Measurements from ENCODE around the gene ESYT1.

The ESYT1 gene

DNA sequence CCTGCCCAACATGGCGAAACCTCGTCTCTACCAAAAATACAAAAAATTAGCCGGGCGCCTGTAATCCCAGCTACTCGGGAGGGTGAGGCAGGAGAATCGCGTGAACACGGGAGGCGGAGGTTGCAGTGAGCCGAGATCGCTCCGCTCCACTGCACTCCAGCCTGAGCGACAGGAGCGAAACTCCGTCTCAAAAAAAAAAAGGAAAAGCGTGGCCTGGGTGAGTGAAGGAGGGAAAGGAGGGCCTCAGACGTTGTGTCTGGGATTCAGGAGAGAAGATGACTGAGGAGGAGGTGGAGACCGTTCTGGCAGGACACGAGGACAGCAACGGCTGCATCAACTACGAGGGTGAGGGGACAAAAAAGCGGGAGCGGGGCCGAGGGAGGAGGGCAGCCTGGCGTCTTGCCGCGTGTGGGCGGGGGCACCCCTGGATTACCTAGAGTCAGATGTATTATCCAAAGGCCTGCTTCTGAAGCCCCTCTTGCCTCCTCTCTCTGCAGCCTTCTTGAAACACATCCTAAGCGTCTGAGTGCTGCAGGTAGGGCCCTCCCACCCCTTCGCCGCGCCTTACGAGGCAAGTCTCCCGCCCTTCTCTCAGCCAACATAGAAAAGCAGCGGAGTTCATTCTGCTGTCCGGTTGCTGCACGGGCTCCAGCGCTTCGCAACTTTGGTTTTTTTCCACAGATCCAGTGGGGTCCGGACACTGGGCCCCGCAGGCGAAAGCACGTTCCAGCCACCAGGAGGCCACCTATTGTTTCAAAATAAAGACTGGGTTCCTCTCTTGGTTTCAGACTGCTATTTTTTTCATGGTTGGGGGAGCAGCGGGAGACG, 29.3 kb downstream of the ESYT1 start:
- DNase-seq: peak; percentile 78

DNA sequence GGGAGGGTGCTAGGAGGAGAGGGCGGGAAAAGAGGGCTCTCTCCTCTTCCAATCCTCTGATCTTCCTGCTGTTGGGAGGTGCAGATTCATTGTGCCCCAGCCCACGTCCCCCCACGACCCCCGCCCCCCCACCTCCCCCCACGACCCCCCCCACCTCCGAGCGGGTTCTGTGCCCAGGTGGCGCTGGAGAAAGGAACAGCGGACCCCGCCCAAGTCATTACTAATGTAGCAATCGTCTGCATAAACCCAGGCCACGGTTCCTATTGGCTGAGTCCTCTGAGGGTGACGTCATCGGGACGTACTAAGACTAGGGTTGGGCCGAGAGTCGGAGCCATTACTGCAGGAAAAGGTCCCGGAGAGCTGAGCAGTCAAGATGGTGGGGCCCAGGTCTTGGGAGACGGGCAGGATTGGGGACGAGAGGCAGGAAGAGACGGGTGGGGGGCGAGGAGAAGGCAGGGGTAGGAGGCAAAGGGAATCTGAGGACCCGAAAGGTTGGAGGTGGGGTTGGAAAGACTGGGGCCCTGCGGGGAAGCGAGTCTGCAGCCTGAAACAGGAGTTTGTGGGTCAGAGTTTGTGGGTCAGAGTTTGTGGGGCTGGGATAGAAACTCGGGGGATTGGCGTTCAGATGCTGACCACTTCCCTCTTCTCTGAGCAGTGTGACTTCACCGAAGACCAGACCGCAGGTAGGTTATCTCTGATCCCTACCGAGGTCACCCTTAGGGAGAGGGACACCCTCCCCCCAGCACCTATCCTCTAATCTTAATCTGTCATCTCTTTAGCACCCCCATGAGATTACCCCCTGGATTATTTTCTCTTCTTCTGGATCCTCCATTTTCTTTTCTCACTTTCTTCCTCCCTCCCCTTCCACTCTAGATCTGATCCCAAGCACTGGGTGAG, 30.2 kb downstream of the ESYT1 start, which contains the start of gene MYL6:
MYL6 (plus strand) TSS at position 331 of the 897 bp plus-strand sequence; CDS start at position 374, 43 bp downstream.
- DNase-seq: peak; percentile 95

DNA sequence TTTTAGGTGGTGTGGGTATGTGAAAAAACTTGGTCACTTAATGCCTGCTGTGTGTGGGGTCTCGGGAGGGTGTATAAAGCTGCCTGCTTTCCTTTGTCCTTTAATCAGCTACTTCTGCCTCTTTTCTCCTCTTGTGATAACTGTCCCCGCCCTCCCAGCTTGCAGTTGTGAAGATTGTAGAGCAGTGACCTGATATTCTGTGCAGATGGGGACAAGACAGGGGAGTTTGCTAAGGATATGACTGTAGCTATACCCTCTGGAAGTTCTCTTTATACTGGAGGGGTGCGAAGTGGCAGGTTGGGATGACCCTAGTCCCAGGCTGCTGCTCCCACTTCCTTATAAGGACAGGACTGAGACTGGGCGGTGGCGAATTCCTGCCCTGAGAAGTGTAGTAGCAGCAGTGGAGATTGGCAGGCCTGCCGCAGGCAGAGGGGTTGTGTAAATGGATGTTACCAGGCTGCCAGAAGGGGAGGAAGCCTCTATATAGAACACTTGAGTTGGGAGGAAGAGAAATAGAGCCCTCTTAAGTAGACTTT, 30.9 kb downstream of the ESYT1 start:
- peak; percentile 38 for DNase-seq

DNA sequence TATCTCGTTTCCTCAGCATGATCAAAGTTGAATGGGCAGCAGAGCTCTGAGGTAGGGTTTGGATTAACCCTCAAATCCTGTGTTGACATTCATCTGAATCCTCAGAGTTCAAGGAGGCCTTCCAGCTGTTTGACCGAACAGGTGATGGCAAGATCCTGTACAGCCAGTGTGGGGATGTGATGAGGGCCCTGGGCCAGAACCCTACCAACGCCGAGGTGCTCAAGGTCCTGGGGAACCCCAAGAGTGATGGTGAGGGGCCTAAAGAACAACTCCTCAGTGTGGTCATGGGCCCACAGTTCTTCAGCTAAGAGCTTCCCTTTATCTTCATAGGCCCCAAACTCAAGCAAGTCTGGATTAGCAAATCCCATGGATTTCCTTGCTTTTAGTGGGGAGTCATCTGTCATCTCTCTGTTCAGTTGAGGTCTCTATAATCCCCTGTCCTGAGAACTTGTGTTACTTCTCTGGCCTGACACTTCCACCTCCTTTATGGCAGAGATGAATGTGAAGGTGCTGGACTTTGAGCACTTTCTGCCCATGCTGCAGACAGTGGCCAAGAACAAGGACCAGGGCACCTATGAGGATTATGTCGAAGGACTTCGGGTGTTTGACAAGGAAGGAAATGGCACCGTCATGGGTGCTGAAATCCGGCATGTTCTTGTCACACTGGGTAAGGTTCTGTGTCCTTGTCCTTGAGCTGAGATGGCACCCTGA, 31.6 kb downstream of the ESYT1 start:
- peak; percentile 13 for DNase-seq

DNA sequence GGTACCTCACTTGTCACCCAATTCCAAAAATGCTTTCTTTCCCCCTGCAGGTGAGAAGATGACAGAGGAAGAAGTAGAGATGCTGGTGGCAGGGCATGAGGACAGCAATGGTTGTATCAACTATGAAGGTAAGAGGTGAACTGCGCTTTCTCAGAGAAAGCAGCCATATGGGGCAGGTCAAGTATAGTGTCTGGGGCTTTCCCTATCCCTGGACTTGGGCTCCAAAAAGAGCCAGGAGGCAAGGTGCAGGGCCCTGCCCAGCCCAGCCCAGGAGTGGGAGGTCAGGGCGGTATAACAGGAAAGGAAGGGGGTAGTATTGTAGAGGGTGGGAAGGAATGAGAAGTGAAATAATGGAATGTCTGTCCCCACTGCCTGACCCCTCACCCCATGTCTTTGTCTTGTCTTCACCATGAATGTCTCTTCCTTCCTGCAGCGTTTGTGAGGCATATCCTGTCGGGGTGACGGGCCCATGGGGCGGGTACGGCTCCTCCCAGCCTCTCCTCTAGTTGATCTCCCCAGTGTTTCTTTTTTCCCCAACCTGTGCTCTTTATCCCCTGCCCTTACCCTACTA, 32.2 kb downstream of the ESYT1 start:
- DNase-seq: peak; percentile 77

DNA sequence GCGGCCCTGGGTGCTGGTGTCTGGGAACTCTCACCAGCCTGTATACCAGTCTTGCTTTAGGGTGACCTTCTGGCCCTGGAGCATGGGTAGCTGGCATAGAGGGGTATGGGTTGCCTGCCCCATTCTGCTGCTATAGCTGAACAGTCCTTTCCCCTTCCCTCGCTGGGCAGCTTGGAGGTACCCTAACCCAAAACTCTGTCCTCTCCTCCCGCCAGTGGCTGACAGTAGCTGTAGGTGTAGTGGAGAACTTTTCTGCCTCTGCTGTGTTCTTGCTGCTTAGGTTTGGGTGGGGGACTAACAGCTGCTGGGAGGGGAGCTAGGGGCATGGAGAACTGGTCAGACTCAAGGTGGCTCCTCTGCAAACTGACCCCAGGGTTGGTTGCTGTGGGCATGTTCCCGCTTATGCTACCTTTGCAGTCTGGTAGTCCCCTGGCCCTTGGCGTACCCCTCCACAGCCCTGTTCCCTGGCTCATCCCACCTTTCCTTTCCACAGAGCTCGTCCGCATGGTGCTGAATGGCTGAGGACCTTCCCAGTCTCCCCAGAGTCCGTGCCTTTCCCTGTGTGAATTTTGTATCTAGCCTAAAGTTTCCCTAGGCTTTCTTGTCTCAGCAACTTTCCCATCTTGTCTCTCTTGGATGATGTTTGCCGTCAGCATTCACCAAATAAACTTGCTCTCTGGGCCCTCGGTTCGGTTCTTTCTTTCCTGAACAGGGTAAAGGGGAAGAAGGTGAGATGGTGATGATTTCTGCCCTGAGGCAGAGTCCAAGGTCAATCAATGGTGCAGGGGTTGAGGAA, 33.0 kb downstream of the ESYT1 start:
- DNase-seq: no peak

DNA sequence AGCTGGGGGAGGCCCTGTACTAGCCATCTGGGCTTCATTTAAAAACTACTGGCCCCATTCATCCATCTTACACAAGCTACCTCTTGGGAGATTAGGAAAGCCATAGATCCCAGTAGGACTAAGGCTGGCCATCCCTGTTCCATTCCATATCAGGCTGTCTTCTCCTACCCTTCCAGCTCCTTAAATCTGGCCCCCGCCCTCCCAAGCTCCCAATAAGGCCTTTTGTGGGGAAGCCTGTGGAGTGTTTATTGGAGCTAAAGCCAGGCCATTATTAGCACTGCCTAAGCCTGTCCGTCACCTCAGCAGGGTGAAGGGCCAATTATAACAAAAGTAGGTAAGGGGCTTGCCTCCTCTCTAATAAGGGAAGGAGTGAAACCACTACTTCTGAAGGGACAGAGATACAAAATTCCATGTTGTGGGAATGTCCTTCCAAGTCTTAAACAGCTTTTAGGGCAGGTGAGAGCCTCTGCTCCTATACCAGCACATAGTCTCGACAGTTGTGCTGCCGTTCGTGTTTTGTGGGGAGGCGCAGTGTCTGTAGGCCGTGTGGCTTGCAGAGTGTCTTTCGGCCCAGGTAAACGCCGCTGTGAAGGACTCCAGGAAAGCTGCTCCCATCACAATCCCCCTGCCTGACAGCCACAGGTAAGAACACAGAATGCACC, 33.8 kb downstream of the ESYT1 start:
- peak; percentile 17 for DNase-seq

DNA sequence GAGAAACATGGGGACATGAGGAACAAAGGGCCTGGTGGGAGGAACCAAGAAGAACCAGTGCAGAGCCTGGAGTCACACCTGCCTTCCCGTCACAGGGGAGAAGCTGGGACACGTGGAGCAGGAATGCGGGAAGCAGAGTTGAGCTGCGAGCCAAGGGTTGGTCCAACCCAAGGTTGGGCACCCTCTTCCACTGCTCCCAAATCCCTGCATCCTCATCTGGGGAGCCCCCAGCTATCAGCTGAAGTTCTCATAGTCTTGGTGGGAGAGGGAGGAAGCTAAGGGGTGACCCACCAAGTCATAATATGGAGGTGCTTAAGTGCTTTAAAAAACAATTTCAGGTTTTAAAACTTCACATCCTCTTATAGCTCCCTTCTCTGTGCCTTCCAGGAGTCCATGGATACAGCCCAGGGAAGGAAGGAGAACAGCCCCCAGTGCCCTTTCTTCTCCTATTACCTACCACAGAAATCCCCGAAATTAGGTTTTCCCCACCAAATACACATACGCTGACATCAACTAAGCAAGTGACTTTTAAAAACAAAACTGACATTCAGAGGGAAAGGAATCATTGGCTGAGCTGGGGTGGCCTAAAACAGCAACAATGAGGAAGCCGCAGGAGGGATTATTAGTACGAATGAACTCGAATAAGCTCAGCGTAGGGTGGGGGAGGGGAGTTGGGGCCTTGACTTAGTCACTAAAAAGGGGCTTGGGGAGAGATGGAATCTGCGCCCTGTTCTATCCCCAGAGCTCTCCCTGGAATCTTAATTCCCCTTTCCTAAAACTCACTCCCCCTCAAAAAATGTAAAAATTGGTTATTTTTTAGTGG, 34.6 kb downstream of the ESYT1 start:
- DNase-seq: no peak

DNA sequence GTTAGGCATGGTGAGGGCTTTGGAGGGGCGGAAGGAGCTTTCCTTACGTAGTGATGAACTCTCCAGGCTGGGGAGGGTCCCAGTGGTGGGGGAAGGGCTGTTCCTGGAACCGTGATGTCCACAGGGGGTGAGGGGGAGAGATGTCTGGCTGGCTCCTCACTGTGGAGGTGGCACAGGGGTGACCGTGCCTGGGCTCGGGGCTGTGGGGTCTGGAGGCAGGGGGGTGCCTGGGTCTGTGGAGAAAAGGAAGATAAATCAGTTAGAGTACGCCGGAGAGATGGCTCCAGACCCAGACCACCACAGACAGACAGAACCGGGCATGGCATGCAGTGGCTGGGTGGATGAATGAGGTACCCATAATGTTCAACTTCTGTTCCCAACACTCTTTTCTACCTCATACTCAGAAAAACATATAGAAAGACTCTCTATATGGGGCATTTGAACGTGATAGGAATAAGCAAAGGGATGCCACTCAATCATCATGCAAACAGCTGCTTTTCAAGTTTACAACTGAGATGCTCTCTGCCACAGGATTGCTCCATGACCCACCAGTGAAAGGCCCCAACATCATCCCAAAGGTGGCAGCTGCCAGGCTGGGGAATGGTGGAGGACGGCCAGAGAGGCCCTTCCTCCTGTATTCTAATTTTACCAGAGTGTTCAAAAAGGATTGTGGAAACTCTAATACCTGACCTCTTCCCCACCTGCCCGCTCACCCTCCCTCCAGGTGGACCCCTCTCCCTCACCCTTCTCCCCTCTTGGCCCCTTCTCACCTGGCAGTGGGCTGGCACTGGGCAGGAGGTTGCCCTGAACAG, 35.7 kb downstream of the ESYT1 start:
- peak; percentile 17 for DNase-seq

DNA sequence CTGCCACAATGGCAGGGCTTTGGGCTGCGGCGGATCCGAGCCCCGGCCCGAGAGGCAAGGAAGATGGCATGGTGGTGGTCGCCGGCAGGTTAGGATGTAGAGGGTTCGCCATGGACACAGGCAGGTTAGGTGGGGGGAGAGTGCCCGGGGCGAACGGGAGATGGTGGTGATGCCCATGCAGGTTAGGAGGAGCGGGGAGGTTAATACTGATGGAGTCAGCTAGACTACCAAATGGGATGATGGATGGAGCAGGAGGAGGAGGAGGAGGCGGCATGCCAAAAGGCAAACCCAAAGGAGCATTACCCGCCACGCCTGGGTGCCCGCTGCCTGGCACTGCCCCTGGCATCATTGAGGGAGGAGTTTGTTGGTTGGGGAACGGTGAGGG, 36.3 kb downstream of the ESYT1 start:
- peak; percentile 12 for DNase-seq

DNA sequence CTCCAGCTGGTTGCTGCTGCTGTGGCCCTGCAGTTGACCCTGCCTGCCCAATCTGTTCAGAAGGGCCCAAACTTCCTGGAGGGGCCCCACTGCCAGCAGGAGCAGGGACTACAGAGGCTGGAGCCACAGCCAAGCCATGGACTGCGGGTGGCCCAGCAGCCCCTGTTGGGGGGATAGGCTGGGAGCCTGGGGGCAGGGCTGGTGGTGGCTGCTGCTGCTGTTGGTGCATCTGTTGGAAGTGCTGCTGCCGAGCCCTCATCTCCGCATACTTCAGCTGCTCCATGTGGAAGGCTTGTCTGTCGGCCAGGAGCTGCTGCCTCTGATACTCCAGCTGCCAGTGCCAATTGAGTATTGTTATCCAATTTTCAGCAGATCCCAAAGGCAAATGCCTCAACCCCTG, 37.3 kb downstream of the ESYT1 start:
- no peak for DNase-seq

DNA sequence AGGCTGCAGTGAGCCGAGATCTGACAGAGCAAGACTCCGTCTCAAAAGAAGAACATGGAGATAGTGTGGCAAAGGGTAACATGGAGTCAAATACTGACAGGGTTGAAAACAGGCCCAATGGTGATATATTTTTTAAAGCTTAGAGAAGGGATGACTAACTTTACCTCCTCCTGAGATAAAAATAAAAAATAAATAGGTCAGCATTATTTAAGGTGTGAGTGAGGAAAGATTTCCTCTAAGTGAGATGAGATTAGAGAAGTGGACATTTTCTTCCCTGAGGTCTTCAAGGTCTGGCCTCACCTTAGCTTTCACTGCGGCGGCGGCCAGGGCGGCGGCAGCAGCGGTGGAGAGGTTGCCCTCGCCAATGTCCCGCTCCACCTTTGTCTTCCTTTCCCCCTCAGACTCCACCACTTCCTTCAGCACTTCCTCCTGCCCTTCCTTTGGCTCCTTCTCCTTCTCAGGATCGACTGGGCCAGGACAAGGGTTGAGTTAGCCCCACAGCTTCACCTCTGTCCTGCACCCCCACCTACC, 41.2 kb downstream of the ESYT1 start:
- DNase-seq: no peak

DNA sequence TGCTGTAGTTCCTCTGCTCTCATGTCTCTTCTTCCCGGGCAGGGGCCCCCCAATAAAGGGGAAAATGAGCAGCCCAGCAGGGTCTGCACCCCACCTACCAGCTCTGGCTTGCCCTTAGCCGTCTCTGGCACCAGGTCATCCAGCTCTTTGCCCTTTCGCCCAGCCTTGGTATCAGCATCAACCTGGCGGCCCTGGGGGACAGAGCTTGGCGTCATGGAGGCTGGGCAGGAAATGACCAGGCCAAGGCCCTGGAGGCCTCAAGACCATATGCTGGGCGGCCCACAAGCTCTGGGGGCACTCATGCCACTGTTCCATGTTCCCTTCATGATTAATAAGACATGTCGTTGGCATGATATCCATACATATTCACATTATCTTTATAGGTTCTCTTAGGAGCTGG, 44.8 kb downstream of the ESYT1 start:
- DNase-seq: no peak

DNA sequence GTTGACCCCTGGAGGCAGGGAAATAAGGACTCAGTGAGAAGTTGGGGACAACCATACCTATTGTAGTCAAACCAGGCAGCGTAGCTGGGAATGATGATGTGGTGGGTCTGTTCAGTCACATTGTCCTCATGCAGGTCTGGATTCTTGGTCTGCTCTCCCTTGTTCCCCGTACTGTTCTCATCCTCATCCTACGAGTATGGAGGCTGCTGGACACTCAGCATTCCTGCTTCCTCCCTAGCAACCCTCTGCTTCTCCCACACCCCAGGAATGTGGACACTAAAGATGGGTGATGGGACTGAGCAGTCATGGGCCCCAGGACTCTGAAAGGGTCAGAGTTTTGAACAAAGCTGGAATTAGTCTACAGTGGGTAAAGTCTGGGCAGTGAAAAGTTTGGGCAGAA, 50.3 kb downstream of the ESYT1 start:
- no peak for DNase-seq

DNA sequence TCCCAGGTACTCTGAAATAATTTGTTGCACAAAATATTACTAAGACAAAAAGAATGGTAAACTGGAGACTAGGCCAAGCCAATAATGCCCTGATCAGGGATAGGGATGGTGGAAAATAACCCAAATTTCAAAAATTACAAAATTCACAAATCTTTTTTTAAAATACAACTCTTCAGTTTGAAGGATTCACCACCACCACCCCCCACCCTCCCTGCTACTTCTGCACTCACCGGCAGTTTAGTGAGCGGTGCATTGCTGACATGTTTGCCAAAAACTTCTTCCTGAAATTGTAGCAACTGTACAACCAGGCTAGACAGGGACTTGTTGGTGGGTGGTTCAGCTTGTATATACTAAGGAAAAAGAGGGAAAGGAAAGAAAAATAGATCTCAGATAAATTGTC, 58.9 kb downstream of the ESYT1 start:
- no peak for DNase-seq

DNA sequence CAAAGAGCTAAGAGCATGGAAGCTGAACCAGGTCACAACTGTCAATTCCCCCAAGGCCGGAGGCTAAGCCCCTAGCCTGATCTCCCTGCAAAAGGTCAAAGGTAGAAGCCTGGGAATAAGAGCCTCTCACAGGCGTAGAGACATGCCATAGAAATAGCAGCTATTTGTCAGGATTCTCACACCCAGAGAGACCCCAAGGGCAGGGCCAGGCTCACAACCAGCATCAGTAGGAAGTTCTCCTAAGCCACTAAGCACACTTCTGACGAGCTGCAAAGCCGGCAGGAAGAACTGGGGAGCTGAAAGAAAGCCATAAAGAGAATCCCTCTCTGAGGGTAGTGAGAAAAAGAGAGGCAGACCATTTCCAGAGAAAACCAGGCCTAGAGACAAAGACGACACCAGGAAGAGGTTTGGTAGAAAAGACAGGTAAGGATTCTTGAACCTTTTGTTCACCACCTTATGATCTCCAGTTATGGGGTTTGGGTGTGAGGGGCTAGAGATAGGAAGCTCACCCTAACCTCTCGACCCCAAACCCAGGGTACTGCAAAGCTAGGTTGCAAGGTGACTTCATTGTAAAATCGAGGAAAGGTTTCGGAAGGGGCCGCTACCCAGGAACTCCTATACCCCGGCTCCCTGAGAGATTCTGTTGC, 60.2 kb downstream of the ESYT1 start:
- DNase-seq: no peak

DNA sequence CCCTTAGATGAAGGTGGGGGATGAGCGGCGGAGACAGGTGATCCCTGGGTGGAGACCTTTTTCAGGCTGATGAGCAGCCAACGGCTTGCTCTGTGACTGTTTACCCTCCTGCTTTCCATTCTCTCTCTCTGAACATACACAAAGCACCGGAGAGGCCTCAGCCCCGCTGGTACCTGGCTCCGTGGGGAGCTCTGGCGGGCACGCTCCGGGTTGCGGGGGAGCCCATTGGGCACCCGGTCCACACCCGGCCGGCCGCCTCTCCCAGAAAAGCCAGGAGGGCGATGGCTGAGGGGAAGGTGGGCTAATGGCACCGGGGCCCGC, 60.7 kb downstream of the ESYT1 start:
- no peak for DNase-seq

DNA sequence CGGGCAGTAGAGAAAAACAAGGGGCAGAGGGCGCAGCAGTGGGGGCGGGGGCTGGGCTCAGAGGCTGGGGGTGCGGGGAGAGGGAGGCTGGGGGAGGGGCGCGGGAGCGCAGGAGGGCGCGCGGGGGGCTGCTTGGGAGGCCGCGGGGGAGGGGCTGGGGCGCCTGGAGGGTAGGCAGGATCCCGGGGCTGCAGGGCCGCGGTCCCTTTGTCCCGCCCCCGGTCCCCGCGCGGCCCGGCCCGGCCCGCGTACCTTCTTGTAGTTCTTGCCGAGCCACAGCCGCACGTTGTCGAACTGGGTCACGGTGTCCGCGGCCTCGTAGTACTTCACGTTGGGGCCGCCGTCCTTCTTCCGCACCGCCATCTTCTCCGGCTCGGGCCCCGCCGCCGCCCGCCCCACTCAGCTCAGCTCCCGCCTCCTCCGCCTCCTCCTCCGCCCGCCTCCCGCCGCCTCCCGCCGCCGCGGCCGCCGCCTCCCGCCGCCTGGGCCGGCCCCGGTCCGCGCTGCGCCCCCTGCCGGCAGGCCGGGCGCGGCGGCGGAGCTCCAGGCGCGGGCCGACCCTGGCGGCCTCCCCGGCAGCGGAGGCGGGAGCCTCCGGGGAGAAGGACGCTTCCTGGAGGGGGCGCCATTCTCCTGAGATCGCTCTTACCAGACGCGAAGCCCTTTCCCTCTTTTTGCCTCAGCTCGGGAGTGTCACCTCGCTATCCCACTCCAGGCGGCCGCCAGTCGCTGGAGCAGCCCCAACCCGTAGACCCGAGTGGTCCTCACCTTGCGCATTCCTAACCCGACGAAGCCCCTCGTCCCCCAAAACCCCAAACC, 61.2 kb downstream of the ESYT1 start, which contains the start of gene SMARCC2:
SMARCC2 (minus strand) TSS at position 385 of the 819 bp plus-strand sequence; CDS start at position 363, 22 bp downstream.
- peak; percentile 89 for DNase-seq
